HG02678 (cell line): ENCODE measurements around the gene SOX5.
"Not testable (repeated sequence)": the region's sequence is repeated elsewhere in the genome, so short reads cannot be mapped to it uniquely, and the experiment has no call there.

Experiments
- ATAC-seq: cut with Tn5 transposase; IDR thresholded peaks from one replicate; pipeline ENCODE4 v1.9.1; 2021; ENCODE audit warnings: mild to moderate bottlenecking, moderate library complexity; ENCODE audit not compliant: unreplicated experiment

The SOX5 gene

DNA sequence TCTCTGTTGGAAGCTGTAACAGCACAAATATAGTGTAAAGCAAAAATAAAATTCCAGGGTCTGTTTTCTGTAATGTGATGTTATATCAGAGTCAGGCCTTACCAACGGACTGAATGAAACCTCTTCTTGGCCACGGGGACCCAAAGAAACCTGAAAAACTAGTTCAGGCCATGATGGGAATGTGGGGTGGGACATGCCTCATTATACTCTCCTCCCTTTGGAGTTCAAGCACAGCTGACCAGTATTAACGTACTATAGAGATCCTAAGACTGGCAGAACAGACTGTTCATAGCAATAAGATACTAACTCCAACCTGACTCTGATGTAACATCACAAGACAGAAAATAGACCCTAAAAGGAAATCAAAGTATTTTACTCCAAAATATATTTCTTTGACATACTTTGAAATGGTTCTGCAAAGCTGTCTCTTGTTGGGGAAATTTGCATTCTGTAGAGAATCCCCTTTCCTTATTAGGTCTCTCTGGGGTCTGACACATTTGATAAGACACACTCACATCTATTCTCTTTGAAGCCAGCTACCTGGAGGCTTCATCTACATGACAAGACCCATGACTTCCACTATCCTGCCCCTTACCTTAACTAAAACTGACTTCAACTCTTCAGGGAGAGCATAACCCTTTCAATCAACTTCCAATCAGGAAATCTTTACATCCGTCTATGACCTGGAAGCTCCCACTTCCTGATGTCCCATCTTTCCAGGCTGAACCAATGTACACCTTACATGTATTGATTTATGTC lies 444.6 kb downstream of the SOX5 start:
- no peak for ATAC-seq

DNA sequence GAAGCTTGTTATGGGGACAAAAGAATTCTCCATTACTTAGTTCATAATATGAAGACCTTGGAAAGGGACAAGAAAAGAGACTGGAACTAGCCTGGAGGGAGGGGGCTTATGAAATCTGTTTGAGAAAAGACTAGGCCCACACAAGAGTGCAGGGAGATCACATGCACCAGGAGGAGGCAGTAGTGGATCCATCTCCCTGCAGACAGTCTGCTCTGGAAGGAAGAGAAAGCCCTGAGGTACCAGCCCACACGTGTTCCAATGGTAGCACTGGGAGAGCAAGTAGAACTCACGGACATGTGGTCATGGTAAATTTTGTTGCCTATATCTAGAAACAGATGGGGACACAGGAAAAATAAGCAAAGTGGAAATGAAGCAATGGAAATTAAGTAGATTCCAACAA lies 445.4 kb downstream of the SOX5 start:
- no peak for ATAC-seq

DNA sequence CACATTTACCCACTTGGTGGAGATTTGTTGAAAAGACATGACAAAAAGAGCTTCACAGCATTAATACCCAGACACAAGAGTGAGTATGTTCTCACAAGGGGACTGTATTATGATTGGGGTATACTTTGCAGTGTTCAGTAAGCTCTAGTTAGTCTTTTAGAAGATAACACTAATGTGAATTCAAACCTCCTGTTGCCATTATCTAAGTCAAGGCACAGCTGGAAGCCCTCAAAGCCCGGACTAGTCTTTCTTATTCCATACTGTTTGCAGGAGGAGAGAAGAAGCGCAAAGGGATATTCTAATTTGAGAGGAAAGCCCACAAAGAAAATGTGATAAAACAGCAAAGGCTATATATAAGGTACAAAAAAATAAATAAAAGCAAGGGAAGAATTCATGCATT lies 445.9 kb downstream of the SOX5 start:
- no peak for ATAC-seq

DNA sequence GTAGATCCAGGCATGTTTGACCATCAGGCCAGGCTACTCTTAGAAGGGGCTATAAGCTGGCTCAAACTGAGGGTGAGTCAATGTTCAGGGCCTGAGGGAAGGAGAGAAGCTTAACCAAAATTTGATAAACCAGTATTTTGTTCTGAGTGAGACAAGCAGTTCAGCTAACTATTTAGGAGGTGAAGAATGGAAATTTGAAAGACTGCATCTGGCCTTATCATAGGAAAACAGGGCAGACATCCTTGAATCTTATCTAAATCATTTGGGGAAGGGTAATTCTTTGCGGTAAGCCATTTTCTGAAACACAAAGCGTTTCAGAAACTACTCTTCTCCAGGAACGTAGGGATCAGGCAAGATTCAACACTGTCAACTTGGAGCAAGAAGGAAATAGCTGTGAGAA lies 447.2 kb downstream of the SOX5 start:
- no peak for ATAC-seq

DNA sequence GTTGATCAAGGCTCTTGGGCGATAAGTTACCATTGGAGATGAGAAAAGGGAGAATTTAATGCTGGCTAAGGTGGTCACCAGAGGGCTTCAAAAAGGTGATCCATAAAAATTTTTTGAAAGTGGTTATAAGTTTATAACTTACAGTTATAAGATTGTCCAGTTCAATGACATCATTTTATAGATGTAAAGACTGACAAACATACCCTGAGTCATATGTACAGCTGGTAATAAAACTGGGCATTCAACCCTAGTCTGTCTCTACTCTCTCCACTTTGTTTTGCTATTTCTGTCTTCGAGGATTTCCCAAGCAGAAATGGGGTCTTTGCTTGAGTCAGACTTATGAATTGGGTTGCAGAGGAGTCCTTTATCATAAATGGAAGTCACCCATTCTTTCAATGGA lies 454.0 kb downstream of the SOX5 start:
- ATAC-seq = no peak

DNA sequence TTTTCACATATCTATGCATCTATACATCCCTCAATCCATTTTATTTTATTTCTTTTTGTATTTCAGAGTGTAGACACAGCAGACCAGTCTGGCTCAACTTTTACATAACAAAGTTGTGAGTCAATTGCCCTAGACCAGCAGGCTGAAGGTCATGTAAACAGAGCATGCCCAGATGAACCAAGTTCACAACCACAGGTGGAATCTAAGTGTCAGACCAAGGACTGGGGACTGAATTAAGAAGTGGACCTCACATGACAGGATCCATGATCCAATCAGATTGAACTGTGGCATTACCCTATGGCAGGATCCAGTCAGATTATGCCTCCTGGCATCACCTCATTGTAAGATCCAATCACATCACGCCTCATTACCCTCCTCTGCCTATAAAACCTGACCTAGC lies 455.8 kb downstream of the SOX5 start:
- no peak for ATAC-seq

DNA sequence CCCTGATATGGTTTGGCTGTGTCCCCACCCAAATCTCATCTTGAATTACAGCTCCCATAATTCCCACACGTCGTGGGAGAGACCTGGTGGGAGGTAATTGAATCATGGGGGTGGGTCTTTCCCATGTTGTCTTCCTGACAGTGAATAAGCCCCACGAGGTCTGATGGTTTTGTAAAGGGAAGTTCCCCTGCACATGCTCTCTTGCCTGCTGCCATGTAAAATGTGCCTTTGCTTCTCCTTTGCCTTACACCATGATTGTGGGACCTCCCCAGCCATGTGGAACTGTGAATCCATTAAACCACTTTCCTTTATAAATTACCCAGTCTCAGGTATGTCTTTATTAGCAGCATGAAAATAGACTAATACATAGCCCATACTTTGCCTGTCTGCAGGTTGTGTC lies 458.4 kb downstream of the SOX5 start:
- not testable (repeated sequence) for ATAC-seq

DNA sequence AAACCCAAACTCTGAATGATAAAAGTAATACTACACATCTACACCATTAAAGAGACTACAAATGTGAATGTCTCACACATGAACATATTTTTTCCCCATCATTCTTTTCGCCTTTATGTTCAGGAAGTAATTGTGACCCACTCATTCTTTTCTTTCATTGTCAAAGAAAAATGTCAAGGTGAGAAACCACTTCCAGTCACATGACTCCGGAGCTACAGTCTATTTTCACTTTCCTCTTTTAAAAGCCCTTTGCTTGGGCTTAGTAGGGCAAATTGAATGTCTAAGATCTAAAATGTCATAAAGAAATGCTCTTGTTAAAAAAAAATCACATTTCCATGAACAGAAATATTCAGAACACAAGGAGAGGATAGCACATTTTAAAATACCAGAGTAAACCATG lies 461.3 kb downstream of the SOX5 start:
- ATAC-seq = no peak

DNA sequence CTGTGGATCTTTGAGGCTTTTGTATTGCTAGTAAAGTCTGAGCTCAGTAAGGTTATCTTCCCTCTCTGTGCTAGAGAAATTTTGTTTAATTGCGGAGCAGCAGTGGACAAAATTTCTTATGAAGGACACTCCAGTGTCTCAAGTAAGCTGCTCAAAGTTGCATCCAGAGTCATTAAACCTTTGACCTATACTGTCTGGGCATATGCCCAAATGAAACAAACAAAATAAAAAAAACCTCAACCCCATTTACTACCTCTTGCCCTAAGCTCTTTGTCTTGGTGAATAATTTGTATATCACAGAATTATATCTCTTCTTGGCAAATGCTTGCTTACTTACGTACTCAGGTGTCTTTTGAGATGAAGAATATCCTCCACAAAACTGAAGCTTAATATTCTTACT lies 465.2 kb downstream of the SOX5 start:
- no peak for ATAC-seq

DNA sequence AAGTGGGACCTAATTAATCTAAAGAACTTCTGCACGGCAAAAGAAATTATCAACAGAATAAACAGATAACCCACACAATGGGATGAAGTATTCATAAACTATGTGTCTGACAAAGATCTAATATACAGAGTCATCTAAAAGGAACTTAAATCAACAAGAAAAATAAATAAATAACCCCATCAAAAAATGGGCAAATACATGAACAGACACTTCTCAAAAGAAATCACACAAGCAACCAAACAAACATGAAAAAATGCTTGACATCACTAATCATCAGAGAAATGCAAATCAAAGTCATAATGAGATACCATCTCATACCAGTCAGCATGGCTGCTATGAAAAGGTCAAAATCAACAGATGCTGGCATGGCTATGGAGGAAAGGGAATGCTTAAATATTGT lies 466.9 kb downstream of the SOX5 start:
- ATAC-seq = no peak
